GM21381 (cell line): Measurements from ENCODE around the gene STX8.

Experiments used
- ATAC-seq: cut with Tn5 transposase; IDR thresholded peaks from one replicate; pipeline ENCODE4 v1.9.1; 2021; ENCODE audit warnings: mild to moderate bottlenecking, moderate library complexity; ENCODE audit not compliant: unreplicated experiment

STX8 gene

DNA sequence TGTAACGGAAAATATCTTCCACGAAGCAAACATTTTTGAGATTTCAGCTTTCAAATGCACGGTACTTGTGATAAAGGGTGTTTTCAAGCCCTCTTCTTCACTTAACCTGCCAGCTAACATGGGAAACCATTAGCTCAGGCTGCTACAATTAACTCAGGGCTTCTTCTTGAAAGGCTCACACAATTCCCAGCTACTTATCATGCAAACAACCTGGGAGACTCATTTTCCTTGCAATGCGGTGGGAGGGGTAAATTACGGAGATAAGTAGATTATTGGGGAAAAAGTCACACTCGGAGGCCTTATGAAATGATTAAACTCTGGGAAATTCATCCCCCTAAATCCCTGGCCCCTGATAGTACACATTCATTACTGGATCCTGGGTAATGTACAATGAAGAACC is 266.4 kb downstream of the STX8 start:
- ATAC-seq: no peak

DNA sequence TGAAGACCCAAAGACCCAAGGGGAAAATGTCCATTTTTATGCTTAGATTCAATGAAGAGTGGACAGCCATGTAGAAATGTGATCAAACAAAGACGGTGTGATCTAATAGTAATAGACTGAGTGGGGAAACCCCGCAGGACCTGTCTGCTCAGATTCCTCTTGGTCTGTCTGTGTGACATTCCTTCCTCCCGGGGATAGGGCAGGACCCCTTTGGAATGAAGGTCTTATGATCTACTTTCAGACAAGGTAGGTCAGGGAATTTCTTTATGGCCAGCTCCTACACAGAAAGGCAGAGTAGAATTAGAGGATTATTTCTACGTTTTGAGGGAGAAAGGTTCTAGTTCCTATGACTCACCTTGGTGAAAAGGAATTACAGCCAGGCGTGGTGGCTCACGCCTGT is 267.6 kb downstream of the STX8 start:
- no peak for ATAC-seq

DNA sequence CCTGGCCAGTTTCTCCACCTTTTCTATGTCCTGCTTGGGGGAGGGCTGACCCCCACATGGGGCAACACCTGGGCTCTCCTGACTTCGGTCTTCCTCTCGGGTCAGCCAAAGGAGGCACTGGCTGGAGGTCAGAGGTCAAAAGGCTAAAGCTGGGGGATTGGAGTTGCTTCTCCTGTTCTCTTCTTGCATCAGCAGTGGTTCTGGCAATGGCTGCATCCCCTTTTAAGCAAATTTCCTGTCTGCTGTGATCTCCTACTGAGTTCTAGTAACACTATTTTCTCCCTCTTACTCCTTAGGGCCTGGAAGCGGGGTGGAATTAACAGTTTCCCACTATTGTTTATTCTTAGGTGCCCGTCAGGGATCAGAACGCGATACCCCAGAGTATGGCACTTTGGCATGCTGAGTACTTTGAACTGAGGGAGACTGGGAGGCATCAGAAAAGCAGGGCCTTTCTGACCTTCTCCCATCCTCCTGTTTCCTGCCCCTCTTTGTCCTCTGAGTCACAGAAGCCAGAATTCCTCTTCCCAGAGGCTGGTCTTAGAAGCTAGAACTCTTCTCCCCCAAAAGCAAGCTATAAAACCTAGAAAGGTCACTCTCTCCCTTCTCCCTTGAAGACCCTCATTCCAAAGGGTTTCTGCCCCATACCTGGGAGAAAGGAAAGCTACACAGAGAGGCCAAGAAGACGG is 268.2 kb downstream of the STX8 start:
- no peak for ATAC-seq

DNA sequence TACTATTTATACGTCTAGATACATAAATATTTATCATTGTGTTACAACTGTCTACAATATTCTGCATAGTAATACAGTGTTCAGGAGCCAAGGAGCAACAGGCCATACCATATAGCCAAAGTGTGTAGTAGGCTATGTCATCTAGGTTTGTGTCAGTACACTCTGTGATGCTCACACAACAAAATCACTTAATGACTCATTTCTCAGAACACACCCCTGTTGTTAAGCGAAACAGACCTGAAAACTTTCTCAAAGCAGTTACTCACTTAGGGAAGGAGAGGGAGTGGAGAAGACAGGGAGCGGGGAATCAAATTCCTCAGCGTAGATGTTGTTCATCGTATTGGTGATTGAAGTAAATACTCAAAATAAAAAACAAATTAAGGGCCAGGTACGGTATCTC is 269.5 kb downstream of the STX8 start:
- no peak for ATAC-seq

DNA sequence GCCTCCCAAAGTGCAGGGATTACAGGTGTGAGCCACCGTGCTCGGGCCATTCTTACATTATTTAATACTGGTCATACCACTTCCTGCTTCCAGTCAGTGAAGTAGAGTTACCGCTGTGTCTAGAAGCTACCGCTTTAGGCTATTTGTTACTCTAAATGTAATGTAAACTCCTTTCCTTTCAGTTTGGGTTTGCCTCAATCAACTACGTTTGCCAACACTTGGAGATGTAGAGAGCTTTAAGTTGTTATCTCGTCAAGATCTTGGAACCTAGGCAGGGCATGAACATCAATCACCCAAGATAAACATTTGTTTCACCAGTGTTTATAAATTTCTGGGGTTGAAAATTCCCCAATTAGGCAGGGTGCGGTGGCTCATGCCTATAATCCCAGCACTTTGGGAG is 275.9 kb downstream of the STX8 start:
- ATAC-seq: no peak

DNA sequence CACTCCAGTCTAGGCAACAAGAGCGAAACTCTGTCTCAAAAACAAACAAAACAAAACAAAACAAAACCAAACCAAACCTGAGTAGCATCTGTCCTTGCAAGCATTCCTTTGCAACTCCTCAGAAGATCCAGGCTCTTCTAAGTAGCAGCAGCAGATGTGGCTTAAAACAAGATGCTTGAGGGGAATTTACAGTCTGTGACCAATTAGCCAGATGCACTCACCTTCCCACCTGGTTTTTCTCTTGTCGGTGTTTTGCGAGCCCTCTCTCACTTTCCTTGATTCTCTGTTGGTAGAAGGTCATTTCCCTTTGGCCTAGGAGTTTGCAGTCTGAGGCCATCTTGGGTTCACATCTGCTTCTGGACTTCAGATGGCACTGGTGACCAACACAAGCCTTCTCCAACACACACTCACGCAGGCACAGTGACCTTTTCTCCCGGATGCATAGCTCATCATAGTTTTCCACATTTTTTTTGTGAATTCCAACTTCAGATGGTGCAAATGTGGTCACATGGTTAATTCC is 276.8 kb downstream of the STX8 start:
- ATAC-seq: no peak

DNA sequence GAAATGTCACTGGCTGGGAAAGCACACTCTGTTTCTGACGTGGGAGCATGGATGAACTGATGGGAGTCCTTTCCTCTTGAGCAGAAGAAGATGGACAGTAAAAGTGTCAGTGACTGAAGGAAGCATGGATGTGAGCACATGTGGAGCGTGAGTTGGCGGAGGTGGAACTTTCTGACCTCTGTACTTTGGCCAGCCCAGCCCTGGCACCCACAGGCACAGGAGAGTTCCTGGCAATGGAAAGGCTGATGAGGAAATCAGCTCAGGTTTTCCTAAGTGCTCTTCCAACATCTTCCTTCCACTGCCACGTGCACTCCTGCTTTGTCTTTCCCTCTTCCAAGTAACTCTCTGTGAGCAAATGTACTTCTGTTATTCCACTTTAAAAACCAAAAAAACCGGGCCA is 277.5 kb downstream of the STX8 start:
- no peak for ATAC-seq

DNA sequence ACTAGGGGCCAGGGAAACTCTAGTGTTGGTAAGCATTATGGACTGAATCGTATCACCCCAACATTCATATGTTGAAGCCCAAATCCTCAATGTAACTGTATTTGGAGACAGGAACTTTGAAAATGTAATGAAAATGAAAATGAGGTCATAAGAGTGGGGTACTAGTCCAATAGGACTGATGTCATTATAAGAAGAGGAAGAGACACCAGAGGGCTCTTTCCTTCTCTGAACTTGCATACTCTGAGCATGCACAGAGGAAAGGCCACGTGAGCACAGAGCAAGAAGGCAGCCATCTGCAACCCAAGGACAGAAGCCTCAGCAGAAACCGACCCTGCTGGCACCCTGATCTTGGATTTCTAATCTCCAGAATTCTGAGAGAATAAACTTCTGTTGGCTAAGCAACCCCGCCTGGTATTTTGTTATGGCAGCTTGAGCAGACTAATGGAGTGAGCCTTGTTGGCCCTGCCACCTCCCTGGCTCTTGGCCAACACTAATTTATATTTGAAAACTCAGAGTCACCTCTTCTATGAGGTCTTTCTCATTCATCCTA is 280.9 kb downstream of the STX8 start:
- ATAC-seq: no peak

DNA sequence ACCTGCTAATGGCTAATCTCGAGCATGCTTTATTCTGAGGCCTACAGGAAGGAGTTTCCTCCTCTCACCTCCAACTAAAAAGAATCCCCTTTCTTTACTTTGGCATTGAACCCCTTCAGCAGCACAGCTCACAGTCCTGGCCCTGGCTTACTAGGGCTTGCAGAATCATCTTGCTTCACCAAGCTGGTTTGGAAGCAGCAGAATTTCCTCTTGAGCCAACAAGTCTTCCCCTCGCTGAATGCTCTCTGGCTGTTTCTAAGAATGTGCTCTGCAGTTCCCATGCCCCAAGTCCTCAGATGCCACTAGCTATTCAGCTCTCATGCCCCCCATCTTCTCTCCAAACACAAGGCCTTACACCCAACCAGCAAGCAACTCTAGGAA is 283.1 kb downstream of the STX8 start:
- ATAC-seq: no peak

DNA sequence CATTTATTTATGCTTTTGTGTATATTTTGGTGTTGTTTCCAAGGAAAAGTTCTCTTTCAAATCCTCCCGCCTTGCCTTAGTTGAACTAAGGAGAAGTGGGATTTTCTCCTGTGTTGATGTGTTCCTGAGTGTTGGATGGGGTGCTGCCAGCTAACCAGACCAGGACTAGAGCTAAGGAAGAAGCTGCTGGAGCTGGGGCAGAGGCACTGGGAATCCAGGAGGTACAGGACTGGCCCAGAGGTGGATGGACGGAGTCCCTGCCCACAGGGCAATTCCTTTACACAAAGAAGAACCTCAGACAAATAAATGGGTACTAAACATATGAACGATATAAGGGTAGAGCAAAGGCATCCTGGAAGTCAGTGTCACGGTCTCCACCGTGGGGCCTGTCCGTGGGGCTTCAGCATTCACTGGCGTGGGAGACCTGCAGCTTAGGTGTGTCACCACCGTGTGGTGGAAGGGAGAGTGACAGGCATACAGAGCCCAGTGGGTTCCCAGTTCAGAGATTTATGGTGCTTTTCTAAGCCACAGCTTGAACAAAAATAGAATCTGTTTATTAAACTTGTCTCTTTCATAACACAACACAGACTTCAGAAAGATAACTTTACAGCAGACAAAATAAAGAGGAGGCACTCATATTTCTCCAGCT is 283.6 kb downstream of the STX8 start:
- no peak for ATAC-seq

DNA sequence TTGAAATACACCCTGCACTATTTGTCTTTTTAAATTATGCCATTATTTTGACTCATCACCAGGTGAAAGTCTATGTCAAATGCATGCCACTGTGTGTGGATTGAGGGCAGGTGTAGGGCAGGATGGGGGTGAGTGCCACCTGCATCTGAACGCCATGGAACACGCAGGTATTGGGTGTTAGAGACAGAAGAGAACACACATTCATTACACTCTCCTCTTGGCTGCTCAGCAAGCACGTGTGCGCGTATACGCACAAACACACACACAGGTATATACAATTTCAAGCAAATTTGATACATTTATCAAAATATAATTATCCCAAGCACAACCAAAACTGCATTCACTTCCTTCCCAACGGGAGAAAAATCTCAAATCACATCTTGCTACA is 285.4 kb downstream of the STX8 start:
- ATAC-seq: no peak

DNA sequence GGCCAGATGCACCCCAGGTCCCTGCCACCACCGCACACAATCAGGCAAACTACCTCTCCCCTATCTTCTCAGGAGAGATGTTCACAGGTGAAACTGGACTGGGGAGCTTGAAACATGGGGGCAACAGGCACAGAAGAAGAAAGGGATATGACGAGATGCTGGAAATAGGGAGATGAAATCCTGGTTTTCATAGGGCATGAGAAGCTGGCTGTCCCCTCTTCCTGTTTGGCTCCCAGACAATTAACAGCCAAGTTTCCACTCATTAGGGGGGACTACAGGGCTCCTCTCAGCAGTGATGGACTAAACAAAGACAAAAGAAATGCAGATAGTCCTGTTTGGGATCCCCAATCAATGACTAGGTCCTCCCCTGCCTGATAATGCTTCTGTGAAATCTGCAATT is 288.3 kb downstream of the STX8 start:
- no peak for ATAC-seq

DNA sequence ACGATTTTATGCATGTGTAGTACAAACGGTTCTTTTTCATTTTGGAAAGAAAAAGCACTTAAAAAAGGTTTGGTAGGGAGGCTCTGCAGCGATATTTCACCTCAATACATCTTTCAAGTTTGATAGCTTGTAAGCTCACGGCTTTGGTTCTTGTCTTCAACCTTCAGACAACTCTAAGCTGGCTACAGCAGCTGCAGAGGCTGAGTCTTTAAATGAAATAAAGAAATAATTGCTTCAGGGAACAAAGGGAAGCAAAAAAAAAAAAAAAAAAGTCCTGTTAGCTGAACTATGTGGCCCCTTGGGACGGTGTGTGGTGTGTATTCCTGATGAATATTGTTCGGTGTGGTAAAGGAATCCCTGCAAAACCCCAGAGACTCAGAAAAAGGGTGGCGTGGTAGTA is 289.2 kb downstream of the STX8 start:
- no peak for ATAC-seq

DNA sequence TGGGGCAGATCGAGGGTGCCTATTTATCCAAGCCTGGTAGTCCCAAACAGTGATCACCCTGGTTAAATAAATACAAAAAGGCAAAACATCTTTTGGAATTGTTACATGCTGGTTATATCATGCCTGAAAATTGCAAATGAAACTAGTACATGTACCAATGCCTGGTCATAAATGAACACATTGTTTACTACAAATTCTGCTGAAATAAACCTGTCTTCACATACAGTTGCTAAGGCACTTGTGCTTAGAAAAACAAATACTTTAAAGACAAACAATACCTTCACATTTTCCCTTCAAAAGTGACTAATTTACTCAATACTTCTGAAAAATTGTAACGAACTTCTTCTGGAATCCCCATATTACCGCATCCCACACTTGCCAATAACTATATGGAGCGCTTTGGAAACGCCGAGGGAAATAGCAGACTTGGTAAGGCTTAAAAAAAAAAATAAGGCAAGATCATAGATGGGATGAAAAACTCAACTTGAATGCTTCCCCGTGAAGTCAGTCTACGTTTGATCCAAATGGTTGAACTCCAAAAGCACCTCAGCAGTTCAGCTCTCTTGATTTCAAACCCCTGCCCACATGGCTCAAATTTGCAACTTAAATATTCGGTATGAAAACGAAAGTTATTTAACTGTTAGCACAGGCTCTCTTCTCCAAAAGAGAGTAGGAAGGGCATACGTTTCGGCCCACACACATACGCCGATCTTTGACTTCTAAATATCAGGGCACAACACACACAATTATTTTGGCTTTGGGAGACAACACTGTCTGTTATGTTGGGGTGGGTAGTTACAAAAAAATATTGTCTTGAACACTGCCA is 289.8 kb downstream of the STX8 start:
- no peak for ATAC-seq

DNA sequence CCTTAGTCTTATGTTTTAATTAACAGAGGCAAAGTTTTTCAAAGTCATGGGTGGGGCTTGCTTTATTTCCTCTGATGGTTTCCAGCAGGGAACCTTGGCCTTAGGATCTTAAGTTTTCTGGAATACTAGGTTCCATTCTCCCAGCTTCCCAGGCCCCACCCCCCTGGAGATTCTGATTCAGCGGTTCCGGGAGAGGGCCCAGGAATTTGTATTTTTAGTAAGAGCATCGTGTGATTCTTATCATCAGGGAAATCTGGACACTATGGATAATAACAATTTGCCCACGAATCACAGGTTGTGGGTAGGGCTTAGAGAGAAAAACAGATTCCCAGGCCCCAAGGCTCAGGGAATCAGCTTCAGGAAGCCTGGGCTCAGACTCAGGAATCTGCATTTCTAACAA is 290.7 kb downstream of the STX8 start:
- ATAC-seq: no peak

DNA sequence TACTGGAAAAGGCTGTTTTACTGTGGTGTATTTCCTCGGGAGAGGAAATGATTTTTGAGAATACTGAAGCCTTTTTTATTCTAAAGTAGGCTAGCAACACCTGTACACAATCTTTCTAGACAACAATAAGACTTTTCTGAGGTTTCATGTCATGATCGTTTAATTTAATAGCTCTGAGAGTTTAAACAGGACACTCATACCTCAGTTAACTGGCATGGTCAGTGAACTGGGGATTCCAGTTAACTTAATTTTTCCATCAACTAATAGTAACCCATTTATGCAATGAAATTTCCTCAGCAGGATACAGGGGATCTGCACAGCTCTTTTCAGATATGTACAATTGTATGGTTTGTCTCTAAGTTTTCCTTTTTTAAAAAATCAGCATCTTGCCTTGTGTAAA is 291.7 kb downstream of the STX8 start:
- no peak for ATAC-seq

DNA sequence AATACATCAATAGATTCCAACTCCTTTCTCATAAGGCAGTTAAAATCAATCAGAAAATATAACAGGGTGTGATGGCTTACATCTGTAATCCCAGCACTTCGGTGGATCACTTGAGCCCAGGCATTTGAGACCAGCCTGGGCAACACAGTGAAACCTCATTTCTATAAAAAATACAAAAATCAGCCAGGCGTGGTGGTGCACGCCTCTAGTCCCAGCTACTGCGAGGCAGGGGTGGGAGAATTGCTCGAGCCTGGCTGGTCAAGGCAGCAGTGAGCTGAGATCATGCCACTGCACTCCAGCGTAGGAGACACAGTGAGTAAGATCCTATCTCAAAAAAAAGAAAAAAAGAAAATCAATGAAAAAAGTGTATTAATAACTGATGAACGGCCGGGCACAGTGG is 295.7 kb downstream of the STX8 start:
- ATAC-seq: no peak

DNA sequence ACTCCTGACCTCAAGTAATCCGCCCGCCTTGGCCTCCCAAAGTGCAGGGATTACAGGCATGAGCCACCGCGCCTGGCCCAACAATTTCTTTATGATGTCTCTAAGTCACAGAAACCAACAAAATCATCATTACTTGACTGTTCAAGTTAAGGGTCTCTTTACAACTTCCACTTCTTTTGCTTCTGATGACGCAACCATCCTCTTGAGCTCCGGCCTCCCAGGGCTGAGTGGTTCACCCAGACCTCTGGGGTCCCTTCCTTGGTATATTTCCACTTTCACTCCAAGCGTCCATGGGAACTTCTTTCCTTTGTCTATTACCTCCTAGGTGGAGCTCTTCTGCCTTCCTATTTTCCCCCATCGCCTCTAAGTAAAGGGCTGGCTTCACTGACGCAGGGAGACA is 300.6 kb downstream of the STX8 start:
- ATAC-seq: no peak

DNA sequence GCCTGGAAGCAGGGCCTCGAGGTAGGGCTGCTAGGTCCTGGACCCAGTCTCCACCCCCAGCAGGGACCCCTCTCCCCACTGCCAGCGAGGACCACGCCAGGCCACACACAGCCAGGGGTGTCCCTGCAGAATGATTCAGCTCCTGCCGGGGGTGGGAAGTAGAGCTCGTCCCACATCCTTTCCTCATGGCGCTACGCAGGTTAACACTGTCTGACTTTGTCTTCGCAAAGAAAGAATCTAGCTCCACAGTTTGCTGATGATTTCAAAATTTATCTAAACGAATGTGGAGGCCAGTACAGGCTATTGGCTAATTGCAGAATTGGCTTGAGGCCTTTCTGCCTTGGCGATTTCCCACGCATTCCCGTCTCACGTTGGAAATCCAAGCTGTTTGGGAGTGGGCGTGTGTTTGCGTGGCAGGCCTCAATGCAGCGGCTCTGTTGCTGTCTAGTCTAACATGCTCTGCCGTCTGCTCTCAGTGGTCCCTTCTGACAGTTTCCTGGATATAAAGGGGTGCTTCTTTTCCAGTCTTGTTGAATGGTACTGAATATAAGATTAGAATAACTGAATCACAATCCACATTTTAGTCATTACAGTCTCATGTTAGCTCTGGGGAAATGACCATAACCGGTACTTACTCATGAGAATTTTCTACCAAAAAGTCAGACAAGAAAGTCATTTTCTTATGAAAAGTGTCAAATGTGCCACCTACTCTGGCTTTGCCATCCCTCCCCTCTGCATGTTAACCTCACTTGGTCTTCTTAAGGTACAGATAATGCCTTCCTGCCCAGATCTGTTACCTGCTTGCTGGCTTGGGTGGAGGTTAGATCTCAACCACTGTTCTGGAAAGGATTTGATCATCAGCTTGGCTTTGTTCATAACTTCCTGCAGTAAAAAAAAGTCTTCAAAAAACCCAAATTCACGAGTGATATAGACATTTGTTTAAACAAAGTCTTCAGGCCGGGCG is 301.9 kb downstream of the STX8 start:
- ATAC-seq: no peak

DNA sequence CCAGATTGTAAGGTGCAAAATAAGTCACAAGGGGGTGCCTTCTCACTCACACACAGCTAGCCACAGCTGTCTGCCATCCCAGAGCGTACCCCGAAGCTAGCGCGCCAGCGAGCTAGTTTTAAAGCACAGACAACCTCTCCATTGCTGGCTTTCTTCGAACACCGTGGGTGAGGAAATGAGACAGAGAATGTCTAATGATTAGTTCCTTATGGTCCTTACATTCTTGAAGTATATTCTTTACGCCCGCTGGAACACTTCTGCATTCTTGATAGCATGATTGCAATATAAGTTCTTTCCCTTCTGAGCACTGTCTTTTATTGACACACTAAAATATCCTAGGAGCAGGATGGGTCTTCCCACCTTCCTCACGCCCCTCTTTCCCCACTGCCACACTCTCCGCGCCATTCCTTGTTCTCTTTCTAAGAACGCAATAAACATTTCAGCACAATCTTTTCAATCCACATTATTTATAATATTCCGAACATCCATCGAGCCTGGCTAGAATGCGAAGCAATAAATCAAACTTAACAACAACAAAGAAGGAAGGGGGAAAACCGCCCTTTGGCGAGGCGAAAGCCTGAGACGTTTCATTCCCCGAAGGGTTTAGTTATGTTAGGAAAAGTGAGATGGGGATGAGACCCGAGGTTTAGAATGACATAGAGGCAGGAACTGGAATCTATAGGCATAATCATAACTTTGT is 303.0 kb downstream of the STX8 start:
- ATAC-seq: no peak
